H1 (cell line): ENCODE data around the gene PCED1B. TPM values are rescaled to one million over a fixed set of nuclear protein-coding genes. Genes with fewer than 3 reads are reported as not detected.

Experiments used
- SP2 ChIP-seq: IDR thresholded peaks from 2 replicates; pipeline ENCODE4 v1.6.1; 2012; ENCODE audit warnings: mild to moderate bottlenecking, low read length, inconsistent platforms
- polyA plus RNA-seq, 7 experiments: library from polyadenylated mRNA; depleted of rRNA in 3 of 7; stranded (reverse) in 5 of 7; unstranded in 2 of 7; fragments of >200 nt in 5 of 7; fragments of 200-250 nt in 2 of 7; gene quantifications; 1 replicate in 5 of 7; 2 replicates in 1 of 7; 4 replicates in 1 of 7; pipeline versions ENCODE4 v1.2.1 to v1.2.3, GENCODE V29; 2011 to 2013; ENCODE audit warnings: missing spikeins in 2 of 7, mixed read lengths in 2 of 7
- total RNA-seq: library from RNA; stranded (reverse); fragmentation: NEBNext Ultra II Directional; extraction: Animal tissue kit (Norgen Biotek cat#: 25700); gene quantifications from 2 replicates; pipeline ENCODE4 v1.2.1, GENCODE V29; 2021
- TF ChIP-seq, protein P1 (sequence below): IDR thresholded peaks from 2 replicates; pipeline ENCODE4 v1.6.1; 2012; ENCODE audit warnings: low read length, inconsistent platforms

PCED1B gene
- total and polyA plus RNA-seq, 2 of the 8 experiments (the other 6 are each of a cell fraction or from before 2014, with no cell fraction given) = 4.7 to 5.4 TPM

DNA sequence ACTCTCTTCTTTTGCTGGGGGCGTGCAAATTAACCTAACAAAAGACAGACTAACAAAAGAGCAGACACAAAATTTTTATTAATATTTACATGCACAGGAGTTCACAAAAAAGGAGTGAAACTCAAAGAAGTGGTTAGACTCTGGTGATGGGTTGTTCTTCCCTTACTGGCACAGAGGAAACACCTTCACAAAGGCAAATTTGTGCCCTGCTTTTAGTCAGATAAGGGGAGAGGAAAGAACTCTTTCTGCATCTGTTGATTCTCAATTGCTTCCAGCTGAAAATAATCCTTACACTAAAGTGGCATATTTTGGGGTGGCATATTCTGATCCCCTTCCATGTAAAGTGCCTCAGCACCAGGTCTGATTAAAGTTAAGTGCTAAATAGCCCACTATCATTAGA lies 190.5 kb downstream of the PCED1B start (continued):
- TF ChIP-seq SP2 = no peak
- TF ChIP-seq, protein P1, sequence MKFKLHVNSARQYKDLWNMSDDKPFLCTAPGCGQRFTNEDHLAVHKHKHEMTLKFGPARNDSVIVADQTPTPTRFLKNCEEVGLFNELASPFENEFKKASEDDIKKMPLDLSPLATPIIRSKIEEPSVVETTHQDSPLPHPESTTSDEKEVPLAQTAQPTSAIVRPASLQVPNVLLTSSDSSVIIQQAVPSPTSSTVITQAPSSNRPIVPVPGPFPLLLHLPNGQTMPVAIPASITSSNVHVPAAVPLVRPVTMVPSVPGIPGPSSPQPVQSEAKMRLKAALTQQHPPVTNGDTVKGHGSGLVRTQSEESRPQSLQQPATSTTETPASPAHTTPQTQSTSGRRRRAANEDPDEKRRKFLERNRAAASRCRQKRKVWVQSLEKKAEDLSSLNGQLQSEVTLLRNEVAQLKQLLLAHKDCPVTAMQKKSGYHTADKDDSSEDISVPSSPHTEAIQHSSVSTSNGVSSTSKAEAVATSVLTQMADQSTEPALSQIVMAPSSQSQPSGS = no peak
